ENCODE data around the gene MTHFD1.

Gene MTHFD1

DNA sequence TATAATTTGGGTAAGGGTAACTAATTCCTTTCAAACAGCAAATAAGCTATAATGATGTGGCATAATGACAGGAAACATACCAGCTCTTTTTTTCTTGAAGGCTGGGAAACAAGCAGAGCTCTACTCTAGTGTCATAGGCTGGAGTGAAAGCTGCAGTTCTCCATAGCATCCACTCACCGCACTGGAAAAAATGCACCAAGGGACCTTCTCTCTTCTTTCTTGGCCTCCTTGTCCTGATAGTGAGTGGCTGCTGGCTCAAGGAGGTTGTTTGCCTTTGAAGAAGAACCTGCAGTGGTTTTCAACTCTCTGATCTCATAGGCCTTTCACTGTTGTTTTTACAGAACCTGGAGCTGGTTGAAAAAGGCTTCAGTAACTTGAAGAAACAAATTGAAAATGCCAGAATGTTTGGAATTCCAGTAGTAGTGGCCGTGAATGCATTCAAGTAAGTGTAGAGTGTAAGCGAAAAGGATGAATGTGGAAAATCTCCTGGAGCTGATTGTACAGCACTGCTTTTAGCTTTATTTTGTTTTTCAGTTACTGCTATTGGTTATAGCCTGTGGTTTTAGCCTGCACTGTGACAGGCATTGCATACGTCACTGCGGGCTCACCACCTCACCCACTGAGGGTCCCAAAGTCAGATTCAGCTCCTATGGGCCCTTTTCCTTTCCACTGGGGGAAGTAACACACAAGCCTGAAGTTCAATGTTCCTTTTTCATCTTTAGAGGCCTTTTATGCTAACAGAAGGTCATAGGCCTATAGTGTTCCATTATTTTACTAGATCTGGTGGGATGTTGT, 59.9 kb downstream of the MTHFD1 start:
- no peak for DNase-seq (ENCODE audit: low read depth, low spot score)

DNA sequence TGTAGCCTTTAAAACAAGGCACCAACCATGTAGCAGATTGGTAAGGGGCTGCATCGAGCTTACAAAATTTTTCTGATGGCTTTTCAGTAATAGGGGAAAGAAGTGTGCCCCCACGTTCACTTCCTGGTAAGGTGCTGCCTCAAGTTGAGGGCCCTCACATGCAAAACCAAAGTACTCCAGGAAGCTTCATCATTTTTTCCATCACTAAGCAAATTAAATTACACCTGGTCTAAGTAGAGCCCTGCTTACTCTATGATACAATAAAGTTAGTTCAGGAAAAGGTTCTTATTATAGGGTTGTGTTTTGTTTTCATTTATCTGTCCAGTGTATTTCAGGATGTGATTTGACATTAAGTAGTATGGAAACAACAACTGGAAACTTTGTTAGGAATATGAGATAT, 62.1 kb downstream of the MTHFD1 start:
- DNase-seq (ENCODE audit: low read depth, low spot score): no peak

DNA sequence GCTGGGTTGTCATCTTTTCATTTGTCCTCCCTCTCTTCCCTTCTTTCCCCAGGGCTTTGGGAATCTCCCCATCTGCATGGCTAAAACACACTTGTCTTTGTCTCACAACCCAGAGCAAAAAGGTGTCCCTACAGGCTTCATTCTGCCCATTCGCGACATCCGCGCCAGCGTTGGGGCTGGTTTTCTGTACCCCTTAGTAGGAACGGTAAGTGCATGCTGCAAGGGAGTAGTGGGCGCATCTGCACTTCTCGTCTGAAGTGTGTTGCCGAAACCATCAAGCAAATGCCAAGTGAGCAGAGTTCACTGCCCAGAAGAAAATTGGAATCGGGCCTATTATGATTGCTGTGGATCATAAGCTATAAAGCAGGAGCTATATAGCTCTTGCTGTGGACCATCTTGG, 66.5 kb downstream of the MTHFD1 start:
- no peak for DNase-seq (ENCODE audit: low read depth, low spot score)

DNA sequence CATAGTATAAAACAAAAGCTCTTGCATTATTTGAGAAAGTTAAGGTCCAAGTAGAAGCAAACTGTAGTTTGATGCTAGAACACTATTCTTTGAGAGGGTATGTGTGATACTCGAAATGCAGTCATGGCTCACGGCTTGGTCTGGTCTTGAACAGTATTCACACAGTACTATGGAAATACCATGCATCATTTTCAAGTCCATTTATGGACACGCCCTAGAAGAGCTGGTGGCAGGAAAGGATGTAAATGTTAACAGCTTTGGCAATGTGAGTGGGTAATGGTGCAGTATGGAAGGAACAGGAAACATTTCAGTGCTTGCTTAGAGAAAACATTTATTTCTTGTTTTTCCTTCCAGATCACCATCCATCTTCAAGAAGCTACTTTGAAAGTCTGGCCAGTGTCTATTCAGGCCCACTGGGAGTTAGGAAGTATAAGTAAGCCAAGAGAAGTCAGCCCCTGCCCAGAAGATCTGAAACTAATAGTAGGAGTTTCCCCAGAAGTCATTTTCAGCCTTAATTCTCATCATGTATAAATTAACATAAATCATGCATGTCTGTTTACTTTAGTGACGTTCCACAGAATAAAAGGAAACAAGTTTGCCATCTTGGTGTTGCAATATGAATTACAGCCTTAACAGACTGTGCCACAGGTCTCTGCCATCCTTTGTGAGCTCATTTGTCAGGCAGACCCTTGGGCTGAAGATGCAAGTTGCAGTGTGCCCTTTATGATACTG, 71.4 kb downstream of the MTHFD1 start:
- no peak for DNase-seq (ENCODE audit: low read depth, low spot score)

DNA sequence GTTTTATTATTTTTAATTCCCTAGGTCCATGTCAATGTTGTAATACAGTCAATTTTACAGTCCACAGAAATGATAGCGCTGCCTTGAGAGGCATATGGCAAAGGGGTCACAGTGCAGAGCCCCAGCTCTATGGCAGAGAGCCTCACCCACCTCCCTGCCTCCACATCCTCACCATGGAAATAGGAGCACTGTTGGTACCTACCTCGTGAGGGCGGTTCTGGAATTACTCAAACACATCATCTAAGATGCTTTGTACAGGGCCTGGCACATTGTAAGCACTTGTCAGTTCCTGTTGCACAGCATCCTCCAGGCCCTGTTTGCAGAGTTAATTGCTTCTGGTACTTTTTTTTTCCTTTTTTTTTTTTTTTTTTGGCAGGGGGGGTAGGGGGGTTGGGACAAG, 73.1 kb downstream of the MTHFD1 start:
- DNase-seq (ENCODE audit: low read depth, low spot score): no peak

DNA sequence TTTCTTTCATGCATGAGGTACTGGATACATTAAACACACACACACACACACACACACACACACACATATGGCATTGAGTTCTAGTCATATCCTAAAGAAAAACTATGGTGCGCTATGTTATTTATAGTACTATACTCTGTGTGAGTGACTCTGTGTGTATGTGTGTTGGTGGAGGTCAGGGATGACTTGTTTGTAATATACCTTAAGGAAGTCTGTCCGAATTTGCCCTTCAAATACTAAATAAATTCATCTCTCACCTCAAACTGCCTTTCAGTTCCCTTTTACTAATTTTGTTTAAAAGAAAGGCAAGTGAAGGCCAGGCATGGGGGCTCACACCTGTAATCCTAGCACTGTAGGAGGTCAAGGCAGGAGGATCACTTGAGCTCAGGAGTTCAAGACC, 75.0 kb downstream of the MTHFD1 start:
- DNase-seq (ENCODE audit: low read depth, low spot score): no peak

DNA sequence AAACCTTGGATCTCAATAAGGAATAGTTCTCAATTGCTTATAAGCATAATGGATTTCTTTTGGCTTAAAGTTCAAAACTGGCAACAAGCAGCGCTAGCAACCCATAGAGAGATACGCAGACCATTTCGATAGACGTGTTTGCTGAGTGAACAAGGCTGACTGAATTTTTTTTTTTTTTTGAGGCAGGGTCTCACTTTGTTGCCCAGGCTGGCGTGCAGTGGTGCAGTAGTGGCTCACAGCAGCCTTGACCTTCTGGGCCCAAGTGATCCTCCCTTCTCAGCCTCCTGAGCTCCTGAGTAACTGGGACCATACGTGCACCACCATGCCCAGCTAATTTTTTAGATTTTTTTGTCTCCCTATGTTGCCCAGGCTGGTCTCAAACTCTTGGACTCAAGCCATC, 75.7 kb downstream of the MTHFD1 start:
- no peak for DNase-seq (ENCODE audit: low read depth, low spot score)

DNA sequence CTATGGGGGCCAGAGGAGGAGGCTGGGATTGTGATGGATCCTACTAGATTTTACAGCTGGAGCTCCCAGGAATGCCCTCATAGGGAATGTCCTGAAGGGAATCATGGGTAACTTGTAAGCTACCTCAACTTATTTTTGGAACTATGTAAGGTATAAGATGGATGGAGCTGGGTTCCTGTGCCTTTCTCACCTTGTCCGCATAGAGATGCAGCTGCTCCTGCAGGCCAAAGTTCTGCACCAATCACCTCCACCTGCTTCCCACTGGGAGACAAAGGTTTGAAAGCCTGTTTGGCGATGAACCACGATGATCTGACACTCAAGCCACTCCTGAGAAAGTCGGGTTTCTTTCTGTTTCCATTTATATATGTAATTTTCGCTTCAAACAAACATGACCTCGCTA, 76.5 kb downstream of the MTHFD1 start:
- peak; percentile 31 for DNase-seq (ENCODE audit: low read depth, low spot score)

DNA sequence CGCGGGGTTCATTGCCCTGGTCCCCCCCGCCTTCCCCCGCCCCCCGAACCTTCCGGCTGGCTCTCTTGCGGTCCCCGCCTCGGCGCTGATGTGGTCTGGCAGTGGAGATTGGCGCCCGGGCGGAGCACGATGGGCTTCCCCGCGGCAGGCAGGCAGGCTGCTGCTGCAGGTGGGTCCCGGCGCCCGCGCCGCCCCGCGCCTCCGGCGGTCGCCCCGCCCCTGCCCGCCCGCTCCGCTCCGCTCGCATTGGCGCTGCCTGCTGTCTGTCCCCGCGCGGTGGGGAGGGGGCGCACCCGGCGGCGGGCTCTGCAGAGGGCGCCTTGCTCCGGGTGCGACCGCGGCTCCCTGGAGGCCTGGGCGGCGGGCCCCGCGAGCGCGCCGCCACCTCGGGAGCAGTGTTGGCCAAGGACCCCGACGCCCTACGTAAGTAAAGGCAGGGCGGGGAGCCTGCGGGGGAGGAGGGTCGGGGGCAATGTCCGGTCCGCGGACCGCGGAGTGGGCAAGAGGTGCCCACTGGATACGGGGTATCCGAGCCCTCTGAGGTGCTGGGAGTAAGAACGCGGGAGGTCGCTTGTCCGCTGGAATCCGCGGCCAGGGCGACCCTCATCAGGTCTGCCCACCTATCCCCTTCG, 77.2 kb downstream of the MTHFD1 start, which contains the start of gene AKAP5:
Gene AKAP5, plus strand, starts transcription at position 309 of the 632 bp plus-strand sequence. CDS start 2,896 bp downstream, outside the sequence.
- DNase-seq (ENCODE audit: low read depth, low spot score): peak; percentile 76

DNA sequence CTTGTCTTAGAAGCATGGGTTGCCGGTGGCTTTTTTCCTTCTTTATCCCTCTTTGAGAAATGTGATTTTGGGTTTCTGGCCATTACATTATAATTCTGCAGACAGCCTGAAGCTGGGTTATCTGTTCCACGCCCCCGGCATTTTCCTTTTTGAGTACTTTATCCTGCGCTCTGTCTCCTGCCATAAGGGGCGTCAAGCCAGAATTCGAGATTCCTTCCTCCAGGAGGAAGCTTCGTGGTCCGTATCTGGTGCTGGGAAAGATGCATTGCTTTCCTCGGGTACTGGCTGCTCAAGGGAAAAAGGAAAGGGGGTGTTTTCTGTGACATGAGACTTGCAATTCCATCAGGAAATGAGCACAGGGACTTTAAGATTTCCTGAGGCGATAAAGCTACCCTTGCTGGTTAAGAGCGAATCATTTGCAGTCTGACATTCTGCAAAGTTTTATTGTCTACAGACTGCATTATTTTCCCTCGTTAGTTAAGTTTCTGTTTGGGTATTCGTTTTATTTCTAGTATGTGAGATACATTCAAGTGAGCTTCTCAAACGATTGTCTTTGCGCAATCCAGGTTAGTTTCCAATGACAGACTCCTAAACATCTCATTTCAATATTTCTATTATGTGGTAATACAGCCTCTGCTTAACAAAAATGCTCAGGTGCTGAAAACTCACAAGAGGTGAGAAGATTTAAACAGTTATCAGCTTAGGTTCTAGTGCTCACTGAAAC, 77.8 kb downstream of the MTHFD1 start:
- peak; percentile 74 for DNase-seq (ENCODE audit: low read depth, low spot score)

DNA sequence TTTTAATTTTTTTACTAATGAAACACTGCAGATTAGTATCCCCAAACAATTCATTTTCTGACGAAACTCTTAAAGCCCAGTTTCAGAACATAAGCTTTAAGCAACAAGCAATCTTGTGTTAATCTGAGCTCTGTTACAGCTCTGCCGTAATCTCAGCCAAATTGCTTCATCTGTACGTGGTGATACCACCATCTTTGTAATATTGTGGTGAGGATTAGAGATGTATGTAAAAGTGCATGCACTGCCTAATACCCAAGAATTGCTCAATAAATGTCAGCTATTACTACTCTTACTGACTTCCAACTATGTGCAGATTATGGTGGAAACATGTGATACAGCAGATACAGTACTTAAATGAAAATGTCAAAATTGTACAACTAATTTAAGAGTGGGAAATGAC, 78.9 kb downstream of the MTHFD1 start:
- DNase-seq (ENCODE audit: low read depth, low spot score): no peak

DNA sequence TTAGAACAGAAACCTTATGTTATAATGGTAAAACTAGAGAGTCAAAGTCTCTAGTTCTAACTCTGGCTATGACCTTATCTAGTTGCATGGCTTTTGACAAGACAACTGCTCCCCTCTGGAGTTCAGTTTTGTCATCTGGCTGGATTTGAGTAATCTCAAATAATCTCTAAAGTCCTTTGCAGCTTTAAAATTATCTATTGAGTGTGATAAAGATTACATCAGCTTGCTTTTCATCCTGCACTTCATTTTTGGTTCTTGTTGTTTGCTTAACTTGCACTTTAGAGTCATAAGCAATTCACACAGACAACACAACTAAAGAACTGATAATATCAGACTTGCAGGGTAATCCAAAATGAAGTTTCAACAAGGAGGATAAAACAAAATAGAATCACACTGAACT, 79.4 kb downstream of the MTHFD1 start:
- DNase-seq (ENCODE audit: low read depth, low spot score): no peak

DNA sequence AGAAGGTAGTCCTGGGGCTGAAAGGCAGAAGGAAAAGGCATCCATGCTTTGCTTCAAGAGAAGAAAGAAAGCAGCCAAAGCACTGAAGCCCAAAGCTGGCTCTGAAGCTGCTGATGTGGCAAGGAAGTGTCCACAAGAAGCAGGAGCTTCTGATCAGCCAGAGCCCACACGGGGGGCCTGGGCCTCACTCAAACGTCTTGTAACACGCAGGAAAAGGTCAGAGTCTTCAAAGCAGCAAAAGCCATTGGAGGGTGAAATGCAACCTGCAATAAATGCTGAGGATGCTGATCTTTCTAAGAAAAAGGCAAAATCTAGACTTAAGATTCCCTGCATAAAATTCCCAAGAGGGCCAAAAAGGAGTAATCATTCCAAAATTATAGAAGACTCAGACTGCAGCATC, 80.3 kb downstream of the MTHFD1 start:
- DNase-seq (ENCODE audit: low read depth, low spot score): no peak

DNA sequence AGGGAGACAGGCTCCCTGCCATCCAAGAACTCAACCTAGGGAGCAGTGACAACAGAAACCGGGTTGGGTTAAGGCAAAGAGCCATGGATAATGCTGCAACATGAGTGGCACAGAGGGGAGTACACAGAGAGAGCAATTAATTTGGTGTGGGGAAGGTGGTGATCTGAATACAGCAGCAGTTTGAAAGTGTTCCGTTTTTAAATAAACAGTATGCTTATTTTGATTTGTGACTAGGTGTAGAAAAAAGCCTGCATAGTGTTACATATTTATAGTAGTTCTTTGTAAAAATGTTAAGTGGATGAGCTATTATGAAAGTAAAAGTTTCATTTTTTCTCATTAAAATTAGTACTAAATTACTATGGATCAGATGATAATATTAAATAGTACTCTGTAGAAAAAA, 85.9 kb downstream of the MTHFD1 start:
- no peak for DNase-seq (ENCODE audit: low read depth, low spot score)

DNA sequence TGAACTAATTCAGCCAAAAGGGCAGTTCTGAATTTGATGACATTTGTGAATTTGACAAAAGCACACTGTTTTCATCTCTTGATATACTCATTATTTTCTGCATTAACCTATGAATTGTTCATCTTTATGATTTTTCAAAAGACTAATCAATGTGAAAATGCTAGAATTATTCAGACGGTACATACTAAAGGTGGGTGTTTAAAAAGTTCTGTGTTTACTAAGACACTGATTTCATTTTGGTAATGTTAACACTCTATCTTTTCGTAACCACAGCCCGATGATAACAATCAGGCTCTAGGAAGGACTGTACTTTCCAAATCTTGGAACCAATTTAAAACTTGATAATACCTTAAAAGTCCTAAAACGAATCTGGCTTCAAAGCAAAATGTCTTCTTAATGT, 86.5 kb downstream of the MTHFD1 start:
- no peak for DNase-seq (ENCODE audit: low read depth, low spot score)

DNA sequence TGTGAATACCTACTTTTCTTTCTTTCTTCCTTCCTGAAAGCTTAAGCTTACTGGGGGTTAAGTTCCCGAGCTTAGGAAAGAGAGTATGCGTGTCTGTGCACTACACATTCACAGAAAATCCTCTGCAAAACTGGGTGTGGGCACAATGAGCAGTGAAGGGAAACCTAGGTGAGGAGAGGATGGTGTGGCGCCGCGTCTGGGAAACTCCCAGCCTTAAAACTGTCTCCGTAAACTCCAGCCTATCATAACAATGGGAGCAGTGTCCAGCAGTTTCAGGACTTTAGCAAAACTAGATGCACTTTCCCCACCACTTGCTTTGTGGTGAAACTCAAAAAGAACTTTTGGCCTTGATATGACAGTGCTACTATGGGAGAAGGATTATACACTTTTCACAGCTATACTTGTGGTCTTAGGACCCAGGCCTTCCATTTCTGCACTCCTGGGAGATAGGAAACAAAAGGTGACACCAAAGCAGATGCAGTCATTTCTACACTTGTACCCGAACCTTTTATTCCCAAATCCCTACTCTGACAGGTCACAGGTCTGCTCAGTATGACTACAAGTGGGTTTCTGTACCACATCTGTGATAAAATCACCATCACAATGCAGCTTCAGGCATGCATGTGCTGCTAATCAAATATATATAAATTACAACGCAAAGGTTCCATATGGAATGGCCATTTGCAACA, 87.6 kb downstream of the MTHFD1 start:
- DNase-seq (ENCODE audit: low read depth, low spot score): no peak

DNA sequence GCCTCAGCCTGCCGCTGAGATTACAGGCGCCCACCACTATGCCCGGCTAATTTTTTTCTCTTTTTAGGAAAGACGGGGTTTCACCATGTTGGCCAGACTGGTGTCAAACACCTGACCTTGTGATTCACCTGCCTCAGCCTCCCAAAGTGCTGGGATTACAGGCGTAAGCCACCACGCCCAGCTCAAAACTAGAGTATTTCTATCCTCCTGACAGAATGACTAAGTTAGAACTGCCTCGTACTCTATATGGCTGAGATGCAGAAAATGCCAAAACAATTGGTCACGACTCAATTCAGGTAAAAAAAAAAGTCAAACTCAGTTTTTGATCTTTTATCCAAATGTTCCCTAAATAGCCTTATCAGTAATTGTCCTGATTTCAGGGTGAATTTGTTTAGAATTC, 88.3 kb downstream of the MTHFD1 start:
- DNase-seq (ENCODE audit: low read depth, low spot score): no peak

DNA sequence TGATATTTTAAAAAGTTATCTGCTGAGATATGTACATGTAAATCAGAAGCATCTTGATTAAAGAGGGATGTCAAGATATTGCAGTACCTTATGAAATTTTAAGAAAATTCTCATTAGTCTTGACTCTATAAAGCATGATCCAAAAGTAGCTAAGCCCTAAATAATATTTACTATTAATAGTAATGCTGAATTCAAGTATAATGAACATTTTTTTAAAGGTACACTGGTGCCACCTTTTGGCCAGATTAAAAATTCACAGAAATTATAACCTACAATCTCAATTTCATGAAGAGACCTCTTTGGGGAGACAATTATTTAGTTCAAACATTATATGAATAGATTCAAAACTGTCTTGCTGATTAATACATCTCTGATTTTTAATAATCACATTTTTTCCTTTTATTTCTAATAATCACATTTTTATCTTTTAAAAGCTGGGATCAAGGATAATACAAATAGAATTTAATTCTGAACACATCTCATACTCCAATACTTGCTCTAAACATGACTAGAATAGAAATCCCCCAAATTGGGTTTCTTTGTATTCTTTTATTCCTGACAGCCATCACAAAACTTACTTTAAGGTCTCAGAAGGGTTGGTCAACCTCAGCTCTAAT, 90.6 kb downstream of the MTHFD1 start:
- no peak for DNase-seq (ENCODE audit: low read depth, low spot score)

DNA sequence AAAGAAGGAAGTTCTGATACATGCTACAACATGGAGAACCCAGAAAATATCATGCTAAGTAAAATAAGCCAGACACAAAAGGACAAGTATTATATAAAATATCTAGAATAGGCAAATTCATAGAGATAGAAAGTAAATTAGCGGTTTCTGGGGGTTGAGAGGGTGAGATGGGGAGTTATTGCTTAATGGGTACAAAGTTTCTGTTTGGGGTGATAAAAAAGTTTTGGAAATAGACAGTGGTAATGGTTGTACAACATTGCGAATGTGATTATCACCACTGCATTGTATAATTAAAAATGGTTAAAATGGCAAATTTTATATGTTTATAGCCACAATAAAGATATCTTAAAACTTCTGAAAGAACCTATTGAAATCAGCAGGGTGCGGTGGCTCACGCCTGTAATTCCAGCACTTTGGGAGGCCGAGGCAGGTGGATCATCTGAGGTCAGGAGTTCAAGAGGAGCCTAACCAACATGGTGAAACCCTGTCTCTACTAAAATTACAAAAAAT, 100.5 kb downstream of the MTHFD1 start:
- no peak for DNase-seq (ENCODE audit: low read depth, low spot score)

DNA sequence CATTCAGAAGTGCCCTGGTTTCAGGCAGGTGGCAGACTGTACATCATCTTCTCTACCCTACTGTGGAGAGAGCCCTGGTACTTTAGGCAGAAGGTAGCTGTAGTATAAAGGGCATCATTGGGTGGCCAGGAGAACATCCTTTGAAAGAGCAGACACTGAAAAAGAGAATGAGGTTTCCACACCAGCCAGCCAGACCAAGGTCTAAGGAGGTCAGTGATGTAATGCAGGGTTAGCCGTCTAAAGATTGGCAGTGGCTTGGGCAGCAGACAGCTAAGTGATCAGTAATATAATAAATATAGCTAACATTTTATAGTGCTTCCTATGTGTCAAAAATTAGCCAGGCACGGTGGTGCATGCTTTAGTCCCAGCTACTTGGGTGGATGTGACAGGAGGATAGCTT, 103.5 kb downstream of the MTHFD1 start:
- DNase-seq (ENCODE audit: low read depth, low spot score): no peak

DNA sequence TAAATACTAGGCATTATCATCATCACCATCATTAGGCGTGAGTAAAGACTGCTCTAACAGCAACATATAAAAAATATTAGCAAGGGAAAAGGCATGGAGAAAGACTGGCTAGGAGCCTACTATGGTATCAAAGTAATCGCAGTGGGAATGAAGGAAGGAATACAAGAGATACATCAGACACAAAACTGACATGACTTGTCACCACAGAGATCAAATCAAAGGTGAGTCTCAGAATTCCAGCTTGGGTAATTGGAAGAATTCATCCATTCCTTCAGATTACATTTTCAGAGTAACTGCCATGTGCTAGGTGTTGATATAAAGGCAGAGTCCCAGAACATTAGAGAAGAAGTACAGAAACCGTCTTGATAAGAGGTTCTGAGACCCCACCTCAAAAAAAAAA, 105.3 kb downstream of the MTHFD1 start:
- DNase-seq (ENCODE audit: low read depth, low spot score): no peak
